Measurements from ENCODE around the gene UBE2J1.

DNA sequence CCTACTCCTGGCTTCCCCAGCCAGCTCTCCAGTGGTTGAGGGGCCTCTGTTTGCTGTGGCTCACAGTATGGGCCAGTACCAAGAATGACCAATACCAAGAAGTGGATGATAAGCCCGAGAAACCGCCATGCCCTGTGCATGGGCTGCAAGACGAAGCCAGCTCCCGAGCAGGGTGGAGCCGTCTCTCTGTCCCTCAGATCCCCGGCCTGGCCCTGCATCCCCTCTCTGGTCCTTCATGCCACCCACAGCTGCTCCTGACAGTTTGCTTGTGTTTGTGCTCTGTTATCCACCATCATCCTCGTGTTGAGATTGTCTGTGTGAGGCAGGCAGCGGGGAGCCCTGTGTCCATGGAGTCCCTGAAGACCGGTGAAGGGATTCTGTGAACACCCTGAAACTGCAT lies 73.6 kb downstream of the UBE2J1 start:
- no peak for TF ChIP-seq CTCF (conservative IDR thresholded peaks at IDR 0.05 in 1 of 2, IDR thresholded peaks at IDR 0.05 in 1 of 2; ENCODE audit: low read depth in 1 of 2, low read length in 2 of 2)
- no peak for TF ChIP-seq EZH2 (IDR thresholded peaks at IDR 0.05; ENCODE audit: low read length, missing control alignments)

Data from fibroblast of lung (primary cell).